GM21381 (cell line): ENCODE data around the gene C1orf159.
"Not testable (repeated sequence)": the region's sequence is repeated elsewhere in the genome, so short reads cannot be mapped to it uniquely, and the experiment has no call there.

Experiments used
- ATAC-seq: cut with Tn5 transposase; IDR thresholded peaks from one replicate; pipeline ENCODE4 v1.9.1; 2021; ENCODE audit warnings: mild to moderate bottlenecking, moderate library complexity; ENCODE audit not compliant: unreplicated experiment

The C1orf159 gene

GRCh38 chr1:1115786-1116700 is at the start of gene C1orf159:
Gene C1orf159, minus strand, starts transcription at chr1:1116089. Its CDS starts 24,546 bp downstream, at chr1:1091543.
- peak; percentile 89 for ATAC-seq

GRCh38 chr1:1165485-1165884 is 49.6 kb upstream of the C1orf159 start:
- no peak for ATAC-seq

GRCh38 chr1:1164701-1165451 is 49.0 kb upstream of the C1orf159 start:
- ATAC-seq: no peak

GRCh38 chr1:1164361-1164700 is 48.4 kb upstream of the C1orf159 start:
- ATAC-seq: no peak

GRCh38 chr1:1163538-1164070 is 47.7 kb upstream of the C1orf159 start:
- ATAC-seq: no peak

GRCh38 chr1:1162597-1163537 is 47.0 kb upstream of the C1orf159 start:
- ATAC-seq: no peak

- no peak for ATAC-seq
These were observed 45.8 kb upstream of the C1orf159 start for GRCh38 chr1:1161683-1162079.

- ATAC-seq: no peak
These were observed 45.3 kb upstream of the C1orf159 start for GRCh38 chr1:1161078-1161682.

GRCh38 chr1:1160281-1160930 is 44.5 kb upstream of the C1orf159 start:
- no peak for ATAC-seq

- peak; percentile 42 for ATAC-seq
These were observed 42.2 kb upstream of the C1orf159 start for GRCh38 chr1:1157914-1158710.

GRCh38 chr1:1157426-1157913 is 41.6 kb upstream of the C1orf159 start:
- peak; percentile 62 for ATAC-seq

GRCh38 chr1:1157033-1157365 is 41.1 kb upstream of the C1orf159 start:
- ATAC-seq: no peak

- ATAC-seq: no peak
These were observed 40.5 kb upstream of the C1orf159 start for GRCh38 chr1:1156140-1157032.

GRCh38 chr1:1155258-1155657 is 39.4 kb upstream of the C1orf159 start:
- no peak for ATAC-seq

GRCh38 chr1:1153874-1154273 is 38.0 kb upstream of the C1orf159 start:
- ATAC-seq: no peak

GRCh38 chr1:1153215-1153614 is 37.3 kb upstream of the C1orf159 start:
- ATAC-seq: not testable (repeated sequence)

GRCh38 chr1:1152431-1152830 is 36.5 kb upstream of the C1orf159 start:
- not testable (repeated sequence) for ATAC-seq

- no peak for ATAC-seq
These were observed 35.4 kb upstream of the C1orf159 start for GRCh38 chr1:1151306-1151705.
